Ovary (tissue), 9 donors: Measurements from ENCODE around the gene RNU1-4. TPM values are rescaled to one million over a fixed set of nuclear protein-coding genes. Genes with fewer than 3 reads are reported as not detected.
"Not testable (repeated sequence)": the region's sequence is repeated elsewhere in the genome, so short reads cannot be mapped to it uniquely, and the experiment has no call there.

Source experiments
- DNase-seq, 5 donors: peaks; one replicate each; pipeline ENCODE4 v3.0.0-alpha.2; 2019 to 2020
- H3K27ac ChIP-seq, 2 donors: fragments of 200-600 bp; one replicate each; pipeline versions ENCODE4 v1.5.1 to v1.8.0; 2019 to 2022
- H3K27me3 ChIP-seq: fragments of 200-600 bp; one replicate; pipeline ENCODE4 v1.8.0; 2022
- H3K36me3 ChIP-seq: fragments of 200-600 bp; sonication (generic); one replicate; pipeline ENCODE4 v1.5.1; 2019
- H3K4me1 ChIP-seq: one replicate; pipeline ENCODE4 v1.8.1; 2013; ENCODE audit warnings: mild to moderate bottlenecking, moderate library complexity; ENCODE audit not compliant: insufficient read depth
- H3K4me3 ChIP-seq: fragments of 200-600 bp; sonication (generic); one replicate; pipeline ENCODE4 v1.5.1; 2017
- H3K9me3 ChIP-seq, 2 donors: fragments of 200-600 bp in 1 of 2; sonication (generic) in 1 of 2; one replicate each; pipeline versions ENCODE4 v1.5.1 to v1.8.1; 2013 to 2019; ENCODE audit warnings: mild to moderate bottlenecking in 1 of 2, moderate library complexity in 1 of 2
- CTCF ChIP-seq, 3 donors: fragments of 450-650 bp in 2 of 3; fragments of 200-600 bp in 1 of 3; IDR thresholded peaks; one replicate each; pipeline versions ENCODE4 v1.5.1 to v1.8.0; 2016 to 2022; ENCODE audit warnings: antibody characterized with exemption in 3 of 3, mild to moderate bottlenecking in 1 of 3
- EP300 ChIP-seq: sonication (generic); formaldehyde crosslinking; IDR thresholded peaks from one replicate; pipeline ENCODE4 v1.6.1; 2017; ENCODE audit warnings: antibody characterized with exemption
- POLR2A ChIP-seq: fragments of 450-650 bp; IDR thresholded peaks from one replicate; pipeline ENCODE4 v1.6.1; 2017; ENCODE audit warnings: antibody characterized with exemption, mild to moderate bottlenecking, moderate library complexity
- WGBS, 3 donors: extraction: QIAGEN DNeasy Blood & Tissue Kit in 1 of 3; methylation state at CpG; one replicate each; pipeline versions ENCODE4 v1.1.5 to v1.1.7; 2013 to 2017; 5-methylcytosine and 5-hydroxymethylcytosine counted together
- intact Hi-C, 4 donors: fragments of 100-400 bp; cut with DNase I; formaldehyde crosslinking; loops; one replicate each; pipeline versions ENCODE4 v1.11.0 to v1.15.1; 2022 to 2023
- polyA plus RNA-seq, 2 donors: library from polyadenylated mRNA; stranded (reverse); fragments of 200-250 nt in 1 of 2; fragments of 350-450 nt in 1 of 2; fragmentation: Illumina TruSeq in 1 of 2; extraction: RNeasy Lipid Tissue Mini Kit (QIAGEN cat#74804) in 1 of 2; gene quantifications; one replicate each; pipeline ENCODE4 v1.2.3, GENCODE V29; 2013 to 2014
- total RNA-seq, 7 donors: library from RNA; depleted of rRNA in 2 of 7; stranded (reverse); fragments of >200 nt in 2 of 7; fragmentation: NEBNext Ultra II Directional in 3 of 7; extraction: Animal tissue kit (Norgen Biotek cat#: 25700) in 3 of 7; gene quantifications; one replicate each; pipeline versions ENCODE4 v1.1.0 to v1.2.4, GENCODE V29; 2016 to 2023
- donor health status: DM: no; HTN: no; CAD: no; lungs with moderate emphysema.
- donor health status: DM: no; HTN: no; CAD: no.
- donor health status: Bipolar disorder and iron deficiency.
- donor health status: DM: yes; HTN: yes; CAD: no.
- donor health status: DM: no; HTN: no; CAD: no.
- donor health status: DM: yes; HTN: yes; CAD: no.

RNU1-4 gene
- total and polyA plus RNA-seq, 9 donors: under 0.01 to 7,521 (median 3,807) TPM; not detected in 2

DNA sequence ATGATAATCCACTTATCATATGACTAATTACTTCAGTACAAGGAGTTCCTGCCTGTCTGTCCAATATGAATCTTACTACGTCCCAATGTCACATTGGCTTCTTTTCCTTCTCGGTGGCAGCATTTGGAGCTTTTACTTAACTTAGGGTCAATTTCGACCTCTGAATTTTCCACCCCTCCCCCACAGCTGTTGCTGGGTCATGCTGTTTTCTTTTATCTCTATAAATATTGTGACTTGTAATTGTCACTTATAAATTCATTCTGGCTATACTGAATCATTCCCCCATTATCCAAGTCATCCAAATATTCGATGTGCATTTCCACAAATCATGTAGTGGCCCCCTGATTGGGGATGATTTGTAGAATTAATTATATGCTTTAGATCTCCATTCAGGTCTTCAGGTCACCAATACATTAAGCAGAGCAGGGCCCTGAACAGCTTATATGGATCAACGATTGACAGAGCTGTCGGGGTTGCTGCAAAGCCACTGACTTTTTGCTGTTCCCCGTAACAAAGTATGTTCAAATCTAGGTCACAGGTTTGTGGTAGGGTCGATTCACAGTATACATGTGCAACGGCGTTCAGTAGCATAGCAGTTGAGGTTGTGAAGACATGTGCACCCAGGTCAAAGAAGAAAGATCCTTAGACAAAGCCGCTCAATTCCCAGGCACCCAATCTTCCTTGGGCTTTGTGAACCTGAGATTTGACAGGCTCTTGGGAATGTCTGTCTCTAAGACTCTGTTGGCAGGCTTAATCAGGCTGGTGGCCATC lies 18.3 kb upstream of the RNU1-4 start:
- DNase-seq: no peak
- TF ChIP-seq CTCF (IDR thresholded peaks at IDR 0.05) (no peak), POLR2A (no peak), EP300 (no peak)
- Histone ChIP-seq H3K4me1 (no peaks in the 10 kb centered on the region), H3K4me3 (no peak overlapping the region), H3K9me3 (no peaks in the 10 kb centered on the region), H3K27me3 (no peaks in the 10 kb centered on the region), H3K27ac (no peak overlapping the region), H3K36me3 (no peaks in the 10 kb centered on the region)
- 75 to 77% (median 76%) methylated on average over 11 of the region's 11 CpGs for WGBS, 3 donors
- intact Hi-C loops: loop anchor here in 1 of 4 donors (10.0 kb wide), 1 partner anchor 117 kb away; no protein-coding TSS in a partner anchor

GRCh38 chr1:16724718-16725438 lies 15.4 kb upstream of the RNU1-4 start:
- TF ChIP-seq POLR2A (no peak), EP300 (no peak)
- intact Hi-C loops: loop anchor here in 1 of 4 donors (10.0 kb wide), 1 partner anchor 120 kb away; no protein-coding TSS in a partner anchor
- 68 to 71% (median 69%) methylated on average over 45 of the region's 45 CpGs for WGBS, 3 donors
- H3K36me3 ChIP-seq: no peaks in the 10 kb centered on the region
- no peaks in the 10 kb centered on the region for H3K27me3 ChIP-seq
- no peak overlapping the region for H3K4me3 ChIP-seq
- H3K4me1 ChIP-seq: no peaks in the 10 kb centered on the region
- DNase-seq: peak in 2 of 5 donors; percentile 33 to 46
- H3K9me3 ChIP-seq: no peaks in the 10 kb centered on the region
- no peak overlapping the region for H3K27ac ChIP-seq

DNA sequence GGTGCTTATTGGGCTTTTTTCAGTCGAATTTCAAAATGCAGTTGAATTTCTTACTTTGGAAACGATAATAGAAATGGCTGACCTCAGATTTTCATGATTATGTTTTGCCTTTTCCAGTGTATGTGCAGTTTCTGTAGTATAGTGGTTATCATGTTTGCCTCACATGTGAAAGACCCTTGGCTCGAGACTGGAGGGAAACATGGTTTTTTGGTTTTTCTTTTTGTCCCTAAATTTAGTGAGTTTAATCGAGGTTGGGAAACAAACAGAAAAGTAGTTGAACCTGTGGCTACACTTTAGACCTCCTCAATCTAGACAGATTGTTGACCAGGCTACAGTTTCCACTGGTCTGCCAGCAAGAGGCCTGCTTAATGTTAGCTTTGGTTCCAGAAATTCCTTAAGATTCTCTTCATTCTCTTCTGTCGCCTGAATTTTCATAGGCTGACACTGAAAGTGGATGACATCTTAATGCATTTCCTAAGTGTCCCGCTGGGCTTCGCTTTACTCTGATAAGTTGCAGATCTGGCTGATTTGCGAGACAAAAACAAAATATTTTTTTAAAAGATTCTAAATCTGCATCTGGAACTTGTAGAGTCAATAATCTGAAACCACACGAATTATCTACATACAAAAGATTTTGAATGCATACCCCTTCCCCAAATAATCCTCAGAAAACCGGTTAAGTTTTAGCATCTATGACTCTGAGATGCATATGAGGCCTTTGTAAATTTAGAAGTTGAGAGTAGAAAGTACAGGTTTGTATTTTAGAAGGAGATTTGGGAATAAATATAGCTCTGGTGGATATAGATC lies 14.7 kb upstream of the RNU1-4 start:
- 79 to 81% (median 79%) methylated on average over 10 of the region's 10 CpGs for WGBS, 3 donors
- H3K27ac ChIP-seq, H3K9me3 ChIP-seq, H3K36me3 ChIP-seq, H3K27me3 ChIP-seq, H3K4me1 ChIP-seq, H3K4me3 ChIP-seq, DNase-seq: not testable (repeated sequence)
- intact Hi-C loops: loop anchor here in 1 of 4 donors (10.0 kb wide), 1 partner anchor 121 kb away; no protein-coding TSS in a partner anchor

GRCh38 chr1:16727190-16728111 lies 12.9 kb upstream of the RNU1-4 start:
- TF ChIP-seq POLR2A (no peak), EP300 (no peak), CTCF (IDR thresholded peaks at IDR 0.05) (no peak)
- Histone ChIP-seq H3K4me3 (no peak overlapping the region), H3K9me3 (no peaks in the 10 kb centered on the region), H3K36me3 (no peaks in the 10 kb centered on the region), H3K27ac (no peak overlapping the region), H3K4me1 (no peaks in the 10 kb centered on the region), H3K27me3 (no peaks in the 10 kb centered on the region)
- WGBS, 3 donors: 85 to 88% (median 86%) methylated on average over 42 of the region's 42 CpGs
- peak in 4 of 5 donors; percentile 40 to 52 (median 52) for DNase-seq
- intact Hi-C loops: loop anchor here in 1 of 4 donors (10.0 kb wide), 1 partner anchor 123 kb away; no protein-coding TSS in a partner anchor

- H3K27ac ChIP-seq, H3K4me3 ChIP-seq, H3K9me3 ChIP-seq, H3K4me1 ChIP-seq, H3K27me3 ChIP-seq, H3K36me3 ChIP-seq: not testable (repeated sequence)
- intact Hi-C loops: loop anchor here in 1 of 4 donors (10.0 kb wide), 1 partner anchor 124 kb away; no protein-coding TSS in a partner anchor
- WGBS, 3 donors: 55 to 67% (median 66%) methylated on average over 17 to 24 of the region's 24 CpGs
- DNase-seq: peak in 2 of 5 donors; percentile 19 to 28
These were observed 11.9 kb upstream of the RNU1-4 start for GRCh38 chr1:16728243-16728949.

- WGBS, 3 donors: 7 to 31% (median 13%) methylated on average over 3 of the region's 5 CpGs
- intact Hi-C loops, H3K27me3 ChIP-seq: not testable (repeated sequence)
These were observed 7.9 kb upstream of the RNU1-4 start for GRCh38 chr1:16732254-16732896.

DNA sequence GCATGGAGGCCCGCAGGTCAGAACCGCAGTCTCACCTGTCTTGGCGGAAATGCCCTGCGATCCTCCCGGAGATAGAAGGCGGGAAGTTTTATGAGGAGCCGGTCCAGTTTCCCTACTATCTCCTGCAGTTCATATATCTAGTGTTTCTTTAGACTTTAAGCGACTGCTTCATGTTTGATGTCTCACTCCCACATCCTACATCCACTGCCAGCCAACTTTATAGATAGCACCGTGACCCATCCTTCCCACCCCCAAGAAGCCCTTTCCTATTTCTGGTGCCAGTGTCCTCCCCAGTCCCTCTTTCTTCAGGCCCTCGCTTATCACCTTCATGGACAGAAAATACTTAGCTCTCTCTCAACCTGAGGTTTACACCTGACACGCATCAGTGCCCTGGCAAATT lies 914 bp downstream of the RNU1-4 start:
- not testable (repeated sequence) for H3K27ac ChIP-seq, H3K36me3 ChIP-seq

More at GRCh38 chr1:16732254-16732896, 7.9 kb upstream of the RNU1-4 start:
- peak in 1 of 5 donors; percentile 21 for DNase-seq
- not testable (repeated sequence) for H3K4me3 ChIP-seq, H3K4me1 ChIP-seq, H3K9me3 ChIP-seq, H3K36me3 ChIP-seq, H3K27ac ChIP-seq

More for the DNA sequence above, 914 bp downstream of the RNU1-4 start:
- H3K4me3 ChIP-seq, H3K27me3 ChIP-seq, H3K9me3 ChIP-seq, DNase-seq, H3K4me1 ChIP-seq, intact Hi-C loops: not testable (repeated sequence)
- no CpG with 5 or more reads among the region's 11 CpGs for WGBS, 3 donors
